ENCODE measurements around the gene CLCN7.

GRCh38 chr16:1495211-1495888 lies 20.5 kb upstream of the CLCN7 start:
- TF ChIP-seq EZH2 (IDR thresholded peaks at IDR 0.05; ENCODE audit: low read length, unreplicated experiment) (no peak), CTCF (conservative IDR thresholded peaks at IDR 0.05; ENCODE audit: low read depth, low read length) (no peak)

Data from PC-3 (cell line).